Psoas muscle (tissue), 8 donors: ENCODE results near the gene OR6K2. TPM values are rescaled to one million over a fixed set of nuclear protein-coding genes. Genes with fewer than 3 reads are reported as not detected.

Experiments
- ATAC-seq, 4 donors: fragments of 200-7000 bp; cut with Tn5 transposase; one replicate each; pipeline ENCODE4 v1.9.1; 2020; ENCODE audit warnings: moderate library complexity in 3 of 4, mild to moderate bottlenecking in 2 of 4
- DNase-seq, 2 donors: peaks; one replicate each; pipeline ENCODE4 v3.0.0-alpha.2; 2020
- H3K27ac ChIP-seq: fragments of 200-600 bp; one replicate; pipeline ENCODE4 v1.8.0; 2022
- H3K27me3 ChIP-seq, 3 donors: fragments of 200-600 bp in 1 of 3; one replicate each; pipeline versions ENCODE4 v1.6.1 to v1.8.0; 2013 to 2022; ENCODE audit warnings: low read length in 2 of 3, mild to moderate bottlenecking in 2 of 3, moderate library complexity in 1 of 3; ENCODE audit not compliant: insufficient read depth in 3 of 3
- H3K36me3 ChIP-seq, 2 donors: fragments of 200-600 bp in 1 of 2; one replicate each; pipeline versions ENCODE4 v1.6.1 to v1.8.0; 2013 to 2022; ENCODE audit warnings: low read depth in 1 of 2, mild to moderate bottlenecking in 1 of 2, moderate library complexity in 1 of 2; ENCODE audit not compliant: insufficient read depth in 1 of 2
- H3K4me1 ChIP-seq: fragments of 200-600 bp; one replicate; pipeline ENCODE4 v1.8.0; 2022
- H3K4me3 ChIP-seq: fragments of 200-600 bp; one replicate; pipeline ENCODE4 v1.8.0; 2022; ENCODE audit warnings: mild to moderate bottlenecking
- H3K9me3 ChIP-seq: fragments of 200-600 bp; one replicate; pipeline ENCODE4 v1.8.0; 2022
- WGBS, 3 donors: extraction: QIAGEN DNeasy Blood & Tissue Kit; methylation state at CpG; one replicate each; pipeline versions ENCODE4 v1.1.6 to v1.1.7; 2013; 5-methylcytosine and 5-hydroxymethylcytosine counted together
- intact Hi-C, 2 donors: fragments of 100-400 bp; cut with DNase I; formaldehyde crosslinking; loops; one replicate each; pipeline versions ENCODE4 v1.11.0 to v1.14.2; 2022
- polyA plus RNA-seq, 3 donors: library from polyadenylated mRNA; stranded (reverse); fragments of 200-250 nt; gene quantifications; one replicate each; pipeline ENCODE4 v1.2.3, GENCODE V29; 2013
- total RNA-seq, 4 donors: library from RNA; stranded (reverse); fragmentation: NEBNext Ultra II Directional in 2 of 4; extraction: Animal tissue kit (Norgen Biotek cat#: 25700) in 2 of 4; gene quantifications; one replicate each; pipeline versions ENCODE4 v1.2.1 to v1.2.4, GENCODE V29; 2021 to 2023
- TF ChIP-seq, protein P1 (sequence below): fragments of 200-600 bp; IDR thresholded peaks from one replicate; pipeline ENCODE4 v1.8.0; 2022; ENCODE audit warnings: antibody characterized with exemption
- donor health status: healthy with polysubstance abuse.
- donor health status: DM: no; HTN: no; CAD: no; lungs with moderate emphysema.
- donor health status: Bipolar disorder and iron deficiency.
- donor health status: healthy.
- donor health status: DM: yes; HTN: yes; CAD: no.
- donor health status: DM: no; HTN: no; CAD: no.
- donor health status: DM: no; HTN: no; CAD: no.
- donor health status: DM: yes; HTN: yes; CAD: no.

OR6K2 gene
- total and polyA plus RNA-seq, 7 donors = not detected

DNA sequence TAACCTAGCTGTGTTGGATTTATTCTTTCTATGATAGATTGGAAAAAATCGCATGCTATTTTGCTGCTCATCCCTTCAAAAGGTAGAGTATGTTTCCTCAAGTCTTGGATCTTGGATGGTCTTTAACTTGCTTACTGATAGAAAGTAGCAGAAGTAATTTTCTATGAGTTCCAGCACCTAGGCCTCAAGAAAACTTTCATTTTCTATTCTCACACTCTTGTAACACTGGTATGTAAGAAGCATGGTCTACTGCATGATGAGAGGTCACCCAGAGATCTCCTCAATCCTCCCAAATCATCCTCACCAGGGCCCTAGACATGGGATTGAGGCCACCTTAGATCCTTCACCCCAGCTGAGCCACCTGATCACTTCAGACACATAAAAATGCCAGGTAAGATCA is 21.2 kb downstream of the OR6K2 start:
- 97 to 100% (median 97%) methylated on average over 1 of the region's 1 CpG for WGBS, 3 donors
- Histone ChIP-seq H3K4me1 (no peaks in the 10 kb centered on the region), H3K27me3 (no peaks in the 10 kb centered on the region), H3K4me3 (no peak overlapping the region), H3K36me3 (no peaks in the 10 kb centered on the region), H3K27ac (no peak overlapping the region), H3K9me3 (no peaks in the 10 kb centered on the region)
- no peak for DNase-seq
- ATAC-seq = no peak
- TF ChIP-seq, protein P1, sequence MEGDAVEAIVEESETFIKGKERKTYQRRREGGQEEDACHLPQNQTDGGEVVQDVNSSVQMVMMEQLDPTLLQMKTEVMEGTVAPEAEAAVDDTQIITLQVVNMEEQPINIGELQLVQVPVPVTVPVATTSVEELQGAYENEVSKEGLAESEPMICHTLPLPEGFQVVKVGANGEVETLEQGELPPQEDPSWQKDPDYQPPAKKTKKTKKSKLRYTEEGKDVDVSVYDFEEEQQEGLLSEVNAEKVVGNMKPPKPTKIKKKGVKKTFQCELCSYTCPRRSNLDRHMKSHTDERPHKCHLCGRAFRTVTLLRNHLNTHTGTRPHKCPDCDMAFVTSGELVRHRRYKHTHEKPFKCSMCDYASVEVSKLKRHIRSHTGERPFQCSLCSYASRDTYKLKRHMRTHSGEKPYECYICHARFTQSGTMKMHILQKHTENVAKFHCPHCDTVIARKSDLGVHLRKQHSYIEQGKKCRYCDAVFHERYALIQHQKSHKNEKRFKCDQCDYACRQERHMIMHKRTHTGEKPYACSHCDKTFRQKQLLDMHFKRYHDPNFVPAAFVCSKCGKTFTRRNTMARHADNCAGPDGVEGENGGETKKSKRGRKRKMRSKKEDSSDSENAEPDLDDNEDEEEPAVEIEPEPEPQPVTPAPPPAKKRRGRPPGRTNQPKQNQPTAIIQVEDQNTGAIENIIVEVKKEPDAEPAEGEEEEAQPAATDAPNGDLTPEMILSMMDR = no peak
- intact Hi-C loops = no loop called here

DNA sequence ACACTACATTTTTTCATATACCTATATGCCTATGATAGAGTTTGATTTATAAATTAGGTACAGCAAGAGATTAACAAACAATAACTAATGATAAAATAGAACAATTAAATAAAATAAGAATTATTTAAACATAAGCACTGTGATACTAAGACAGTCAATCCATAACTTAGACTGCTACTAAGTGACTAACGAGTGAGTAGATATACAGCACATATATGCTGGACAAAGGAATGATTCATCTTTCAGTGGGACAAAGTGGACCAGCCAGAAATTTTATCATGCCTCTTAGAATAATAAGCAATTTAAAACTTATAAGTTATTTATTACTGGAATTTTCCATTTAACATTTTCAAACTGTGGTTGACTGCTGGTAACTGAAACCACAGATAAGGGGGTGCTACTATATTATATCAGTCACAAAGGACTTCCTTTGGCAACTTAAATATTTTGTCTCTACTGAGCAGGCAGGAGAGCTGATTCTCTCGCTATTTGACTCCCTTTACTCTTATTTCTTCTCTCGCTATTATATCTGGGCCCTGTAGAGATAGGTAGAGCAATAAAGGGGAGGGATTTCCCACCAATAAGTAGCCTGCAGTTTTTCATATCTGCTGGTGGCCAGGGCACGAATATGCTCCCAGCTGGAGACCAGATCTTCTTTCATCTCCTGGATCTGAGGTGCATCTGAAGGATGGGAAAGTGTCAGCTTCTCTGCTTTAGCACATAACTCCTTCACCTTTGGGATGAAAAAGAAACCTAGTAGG is 24.7 kb downstream of the OR6K2 start:
- TF ChIP-seq, protein P1 = no peak
- 57 to 71% (median 59%) methylated on average over 4 of the region's 4 CpGs for WGBS, 3 donors

DNA sequence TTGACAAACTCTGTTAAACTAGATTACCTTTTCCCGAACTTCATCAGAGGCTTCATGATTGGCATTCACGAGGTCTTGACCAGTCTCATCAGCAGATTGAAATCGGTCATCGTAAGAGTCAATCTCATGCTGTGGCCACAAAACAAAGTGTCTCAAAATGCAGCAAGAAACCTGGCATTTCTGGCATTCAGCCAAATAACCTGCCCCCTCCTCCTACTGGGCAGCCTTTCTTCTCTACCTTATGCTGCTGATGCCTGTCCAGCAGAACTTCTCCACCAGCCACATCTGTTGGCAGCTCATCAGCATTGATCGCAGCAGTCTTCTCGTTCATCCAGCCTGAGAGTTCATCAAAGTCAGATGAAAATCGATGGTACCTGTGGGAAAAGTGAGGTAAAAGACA is 26.1 kb downstream of the OR6K2 start:
- Histone ChIP-seq H3K4me3 (no peak overlapping the region), H3K4me1 (no peaks in the 10 kb centered on the region), H3K36me3 (no peaks in the 10 kb centered on the region), H3K27me3 (no peaks in the 10 kb centered on the region), H3K27ac (no peak overlapping the region), H3K9me3 (no peaks in the 10 kb centered on the region)
- intact Hi-C loops = no loop called here
- ATAC-seq (no peak), DNase-seq (no peak)
- TF ChIP-seq, protein P1 = no peak
- WGBS, 3 donors = 86 to 92% (median 90%) methylated on average over 7 of the region's 7 CpGs

More for the DNA sequence above, 24.7 kb downstream of the OR6K2 start:
- no peaks in the 10 kb centered on the region for H3K36me3 ChIP-seq
- H3K27ac ChIP-seq = no peak overlapping the region
- no peaks in the 10 kb centered on the region for H3K4me1 ChIP-seq
- H3K9me3 ChIP-seq = no peaks in the 10 kb centered on the region
- no peaks in the 10 kb centered on the region for H3K27me3 ChIP-seq
- ATAC-seq (no peak), DNase-seq (no peak)
- intact Hi-C loops = no loop called here
- H3K4me3 ChIP-seq = no peak overlapping the region

DNA sequence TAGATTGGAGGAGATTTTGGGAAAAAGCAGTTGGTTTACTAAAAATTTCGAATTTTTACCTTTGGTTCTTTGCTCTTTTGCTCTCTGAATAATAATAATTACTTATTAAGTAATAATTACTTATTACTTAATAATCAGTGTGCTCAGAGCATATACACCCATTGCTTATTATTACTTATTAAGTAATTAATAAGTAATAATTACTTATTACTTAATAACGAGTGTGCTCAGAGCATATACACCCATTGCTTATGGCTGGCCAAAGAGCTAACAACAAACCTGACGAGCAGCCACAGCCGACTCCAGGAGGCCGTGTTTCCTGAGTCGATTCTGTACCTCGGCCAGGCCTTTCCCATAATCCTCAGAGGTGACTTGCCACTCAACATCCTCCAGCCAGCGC is 34.4 kb downstream of the OR6K2 start:
- DNase-seq (no peak), ATAC-seq (no peak)
- 72 to 83% (median 79%) methylated on average over 8 of the region's 8 CpGs for WGBS, 3 donors
- no peaks in the 10 kb centered on the region for H3K9me3 ChIP-seq
- H3K4me3 ChIP-seq = no peak overlapping the region
- no peaks in the 10 kb centered on the region for H3K36me3 ChIP-seq
- H3K27ac ChIP-seq = no peak overlapping the region
- H3K4me1 ChIP-seq = no peaks in the 10 kb centered on the region
- intact Hi-C loops = no loop called here
- no peaks in the 10 kb centered on the region for H3K27me3 ChIP-seq
- TF ChIP-seq, protein P1 = no peak

DNA sequence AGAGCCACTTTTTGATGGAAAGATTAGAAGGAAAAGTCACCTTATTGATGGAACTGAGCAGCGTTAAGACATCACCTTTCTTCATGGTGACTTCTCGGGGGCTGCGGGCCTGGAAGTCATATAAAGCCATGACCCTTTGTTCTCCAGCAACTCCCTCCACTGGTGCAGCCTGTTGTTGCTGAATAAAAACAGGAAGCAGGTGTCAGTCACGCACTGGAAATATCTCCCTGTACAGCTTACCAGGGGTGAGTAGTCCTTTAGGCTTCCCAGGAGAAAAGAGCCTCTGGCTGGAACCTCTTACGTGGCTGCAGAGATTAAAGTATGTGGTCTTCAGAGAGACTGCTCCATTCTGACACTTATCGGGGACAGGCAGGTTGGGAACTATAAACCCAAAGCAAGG is 45.9 kb downstream of the OR6K2 start:
- 42 to 49% (median 42%) methylated on average over 6 of the region's 6 CpGs for WGBS, 3 donors
- TF ChIP-seq, protein P1 = no peak
- H3K9me3 ChIP-seq = no peaks in the 10 kb centered on the region
- DNase-seq (no peak), ATAC-seq (no peak)
- H3K4me1 ChIP-seq = no peaks in the 10 kb centered on the region
- intact Hi-C loops = no loop called here
- no peaks in the 10 kb centered on the region for H3K27me3 ChIP-seq
- H3K27ac ChIP-seq = no peak overlapping the region
- H3K4me3 ChIP-seq = no peak overlapping the region
- H3K36me3 ChIP-seq = no peaks in the 10 kb centered on the region
